Measurements from ENCODE around the gene TNFAIP1.

GRCh38 chr17:28370744-28371103 lies 35.2 kb downstream of the TNFAIP1 start:
- TF ChIP-seq, protein P1, sequence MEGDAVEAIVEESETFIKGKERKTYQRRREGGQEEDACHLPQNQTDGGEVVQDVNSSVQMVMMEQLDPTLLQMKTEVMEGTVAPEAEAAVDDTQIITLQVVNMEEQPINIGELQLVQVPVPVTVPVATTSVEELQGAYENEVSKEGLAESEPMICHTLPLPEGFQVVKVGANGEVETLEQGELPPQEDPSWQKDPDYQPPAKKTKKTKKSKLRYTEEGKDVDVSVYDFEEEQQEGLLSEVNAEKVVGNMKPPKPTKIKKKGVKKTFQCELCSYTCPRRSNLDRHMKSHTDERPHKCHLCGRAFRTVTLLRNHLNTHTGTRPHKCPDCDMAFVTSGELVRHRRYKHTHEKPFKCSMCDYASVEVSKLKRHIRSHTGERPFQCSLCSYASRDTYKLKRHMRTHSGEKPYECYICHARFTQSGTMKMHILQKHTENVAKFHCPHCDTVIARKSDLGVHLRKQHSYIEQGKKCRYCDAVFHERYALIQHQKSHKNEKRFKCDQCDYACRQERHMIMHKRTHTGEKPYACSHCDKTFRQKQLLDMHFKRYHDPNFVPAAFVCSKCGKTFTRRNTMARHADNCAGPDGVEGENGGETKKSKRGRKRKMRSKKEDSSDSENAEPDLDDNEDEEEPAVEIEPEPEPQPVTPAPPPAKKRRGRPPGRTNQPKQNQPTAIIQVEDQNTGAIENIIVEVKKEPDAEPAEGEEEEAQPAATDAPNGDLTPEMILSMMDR (IDR thresholded peaks at IDR 0.05) = no peak
- TF ChIP-seq POLR2A (IDR thresholded peaks at IDR 0.05) = no peak
- no peak for TF ChIP-seq EP300 (IDR thresholded peaks at IDR 0.05)
